ENCODE results near the gene OXTR.

DNA sequence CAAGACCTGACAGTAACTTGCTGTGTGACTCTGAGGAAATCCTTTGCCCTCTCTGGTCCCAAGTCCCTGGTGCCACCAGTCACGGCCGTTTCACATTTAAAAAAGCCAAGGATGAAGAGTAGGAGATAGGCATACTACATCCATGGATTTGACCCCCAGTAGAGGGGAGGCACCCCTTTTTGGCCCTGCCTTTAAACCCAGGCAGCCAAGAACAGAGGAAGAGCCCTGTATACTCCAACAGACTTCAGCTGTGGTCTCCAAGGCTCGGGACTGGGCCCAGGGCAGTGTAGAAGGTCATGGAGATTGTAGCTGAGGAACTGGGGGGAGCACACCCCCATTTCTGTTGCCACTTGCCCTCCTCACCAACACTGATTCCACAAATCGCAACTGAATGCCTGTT, 32.1 kb downstream of the OXTR start:
- TF ChIP-seq RFX5 (IDR thresholded peaks at IDR 0.05; ENCODE audit: low read depth, low read length) (no peak), POLR2A (IDR thresholded peaks at IDR 0.05; ENCODE audit: low read depth, low read length) (no peak), BHLHE40 (IDR thresholded peaks at IDR 0.05; ENCODE audit: low read depth, low read length) (no peak), CTCF (conservative IDR thresholded peaks at IDR 0.05; ENCODE audit: low read depth, low read length) (no peak), RCOR1 (IDR thresholded peaks at IDR 0.05; ENCODE audit: insufficient replicate concordance, low read length) (no peak)

Data from IMR-90 (cell line).